GM18858 (cell line): Measurements from ENCODE around the gene KIAA1671.

Experiments used
- ATAC-seq: cut with Tn5 transposase; IDR thresholded peaks from one replicate; pipeline ENCODE4 v1.9.1; 2021; ENCODE audit not compliant: unreplicated experiment

Gene KIAA1671

GRCh38 chr22:24952837-24953383 lies 394 bp downstream of the KIAA1671 start:
- no peak for ATAC-seq

- no peak for ATAC-seq
These were observed 1.0 kb downstream of the KIAA1671 start for GRCh38 chr22:24953384-24954113.

- no peak for ATAC-seq
These were observed 1.6 kb downstream of the KIAA1671 start for GRCh38 chr22:24954114-24954463.

GRCh38 chr22:24954856-24955255 lies 2.3 kb downstream of the KIAA1671 start:
- no peak for ATAC-seq

- no peak for ATAC-seq
These were observed 4.5 kb downstream of the KIAA1671 start for GRCh38 chr22:24957043-24957442.

GRCh38 chr22:24961217-24961844 lies 8.8 kb downstream of the KIAA1671 start:
- ATAC-seq: no peak

DNA sequence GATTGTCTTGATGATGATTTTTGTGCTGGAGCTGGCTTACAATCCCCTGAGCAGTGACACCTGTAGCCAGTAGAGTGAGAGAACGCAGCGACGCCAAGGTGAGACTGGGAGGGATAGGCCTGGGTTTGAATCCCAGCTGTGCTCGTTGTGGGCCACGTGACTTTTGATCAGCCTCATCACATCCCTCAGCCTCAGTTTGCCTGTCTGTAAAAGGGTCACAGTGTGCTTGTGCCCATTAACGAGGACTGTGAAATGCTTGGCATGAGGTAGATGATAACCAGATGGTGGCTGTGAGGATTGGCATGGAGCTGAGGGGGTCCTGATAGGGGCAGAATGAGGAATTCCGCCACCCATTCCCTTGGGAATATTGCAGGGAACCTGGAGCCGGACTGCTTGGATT lies 9.6 kb downstream of the KIAA1671 start:
- no peak for ATAC-seq

- ATAC-seq: no peak
These were observed 10.3 kb downstream of the KIAA1671 start for GRCh38 chr22:24962835-24963234.

DNA sequence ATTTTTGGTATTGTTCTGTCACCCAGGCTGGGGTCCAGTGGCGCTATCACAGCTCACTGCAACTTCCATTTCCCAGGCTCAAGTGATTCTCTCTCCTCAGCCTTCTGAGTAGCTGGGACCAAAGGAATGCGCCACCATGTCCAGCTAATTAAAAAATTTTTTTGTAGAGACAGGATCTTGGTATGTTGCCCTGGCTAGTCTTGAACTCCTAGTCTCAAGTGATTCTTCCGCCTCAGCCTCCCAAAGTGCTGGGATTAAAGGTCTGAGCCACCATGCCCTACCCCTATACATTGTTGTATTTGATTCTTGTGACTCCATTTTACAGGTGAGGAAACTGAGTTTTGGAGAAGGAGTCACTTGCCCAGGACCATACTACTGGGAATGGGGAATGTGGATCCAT lies 11.9 kb downstream of the KIAA1671 start:
- ATAC-seq: no peak

DNA sequence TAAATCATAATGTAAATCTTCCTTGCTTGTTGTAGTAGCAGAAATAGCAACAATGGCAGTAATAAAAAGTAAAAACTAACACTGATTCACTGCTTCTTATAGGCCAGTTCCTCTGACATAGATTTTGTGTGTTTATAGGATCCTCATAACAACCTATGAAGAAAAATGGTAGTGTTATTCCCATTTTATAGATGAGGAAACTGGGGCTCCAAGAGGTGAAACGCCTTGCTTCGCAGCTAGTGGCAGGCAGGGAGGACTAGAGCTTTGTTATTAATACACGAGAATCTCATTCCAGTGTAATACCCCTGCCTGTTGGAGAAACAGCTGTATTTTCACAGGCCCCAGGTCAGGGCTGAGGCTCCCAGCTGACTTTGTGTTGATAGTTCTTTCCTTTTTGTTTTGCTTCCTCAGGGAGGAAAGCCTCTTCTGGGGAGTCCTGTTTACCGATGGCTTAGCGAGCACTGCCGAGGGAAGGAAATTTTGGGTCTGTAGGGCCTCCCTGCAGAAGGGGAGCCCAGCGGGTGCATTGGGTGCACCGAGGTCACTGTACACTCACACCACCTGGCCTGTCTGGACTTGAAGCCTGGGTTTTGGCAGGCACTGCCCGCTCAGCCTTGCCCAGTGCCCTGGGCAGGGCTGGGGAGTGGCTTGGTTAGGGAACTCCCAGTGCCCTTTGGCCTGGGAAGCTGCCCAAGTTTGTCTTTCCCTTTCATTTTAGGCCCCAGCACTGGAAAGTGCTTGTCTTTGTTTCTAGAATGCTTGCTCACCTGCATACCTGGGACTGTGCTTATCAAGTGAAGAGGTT lies 13.5 kb downstream of the KIAA1671 start:
- ATAC-seq: no peak

DNA sequence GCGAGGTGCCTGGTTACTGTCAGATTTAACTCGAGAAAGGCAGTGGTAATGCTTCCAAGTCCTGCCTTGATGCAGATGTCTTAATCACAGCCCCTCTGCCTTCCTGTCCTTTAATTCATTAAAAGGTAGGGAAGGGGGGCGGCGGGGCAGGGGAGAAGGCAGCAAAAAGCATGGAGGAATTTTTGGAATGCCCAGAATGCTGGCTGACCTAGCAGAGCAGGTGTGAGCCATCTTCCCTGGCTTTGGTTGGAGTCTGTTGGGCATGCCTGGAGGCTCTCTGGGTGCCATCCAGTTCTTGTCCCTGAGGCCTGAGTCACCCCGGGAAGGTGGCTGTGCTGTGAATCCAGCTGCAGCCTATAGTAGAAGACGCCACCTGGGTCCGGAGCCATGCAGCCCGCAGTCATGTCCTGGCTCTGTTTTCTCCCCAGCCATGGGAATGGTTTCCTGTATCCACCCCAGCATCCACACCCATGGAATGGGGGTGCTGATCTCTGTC lies 15.6 kb downstream of the KIAA1671 start:
- ATAC-seq: no peak

GRCh38 chr22:24969560-24970301 lies 17.2 kb downstream of the KIAA1671 start:
- no peak for ATAC-seq

- ATAC-seq: no peak
These were observed 19.9 kb downstream of the KIAA1671 start for GRCh38 chr22:24972369-24972768.

- no peak for ATAC-seq
These were observed 21.4 kb downstream of the KIAA1671 start for GRCh38 chr22:24973872-24974271.

DNA sequence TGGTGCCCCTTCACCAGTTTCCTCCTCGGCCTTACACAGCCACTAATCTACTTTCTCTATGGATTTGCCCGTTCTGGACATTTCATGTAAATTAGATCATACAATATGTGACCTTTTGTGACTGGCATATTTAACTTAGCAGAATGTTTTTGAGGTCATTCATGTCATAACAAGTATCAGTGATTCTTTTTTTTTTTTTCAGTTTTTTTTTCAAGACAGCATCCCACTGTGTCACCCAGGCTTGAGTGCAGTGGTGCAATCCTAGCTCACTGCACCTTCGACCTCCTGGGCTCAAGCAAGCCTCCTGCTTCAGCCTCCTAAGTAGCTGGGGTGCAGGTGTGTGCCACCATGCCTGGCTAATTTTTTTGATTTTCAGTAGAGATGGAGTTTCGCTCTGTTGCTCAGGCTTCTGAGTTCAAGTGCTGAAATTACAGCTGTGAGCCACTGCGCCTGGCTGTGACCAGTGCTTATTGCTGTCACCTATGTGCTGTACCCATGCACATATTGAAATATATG lies 22.7 kb downstream of the KIAA1671 start:
- ATAC-seq: no peak

DNA sequence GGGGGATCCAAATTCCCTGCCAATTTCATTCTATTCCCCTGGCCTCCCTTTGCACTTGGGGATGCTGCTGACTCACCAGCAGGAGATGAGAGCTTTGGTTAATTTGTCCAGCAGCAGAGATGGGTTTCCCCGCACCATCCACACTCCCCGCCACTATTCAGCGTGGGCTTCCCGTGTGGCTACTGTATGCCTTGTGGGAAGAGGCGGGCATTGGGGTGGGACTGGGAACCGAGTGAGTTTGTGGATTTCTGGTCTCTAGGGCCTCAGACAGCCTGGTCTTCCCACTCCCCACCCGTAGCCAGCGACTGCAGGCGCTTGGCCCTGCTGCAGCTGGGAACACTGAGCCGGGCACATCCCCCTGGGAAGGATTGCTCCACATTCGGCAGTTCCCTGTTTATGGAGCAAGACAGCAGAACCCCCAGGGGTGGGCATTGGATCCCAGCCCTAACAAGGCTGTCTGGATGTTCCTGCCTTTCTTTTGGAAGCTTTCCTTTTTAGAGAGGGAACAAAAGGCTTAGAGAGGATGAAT lies 23.4 kb downstream of the KIAA1671 start:
- no peak for ATAC-seq

DNA sequence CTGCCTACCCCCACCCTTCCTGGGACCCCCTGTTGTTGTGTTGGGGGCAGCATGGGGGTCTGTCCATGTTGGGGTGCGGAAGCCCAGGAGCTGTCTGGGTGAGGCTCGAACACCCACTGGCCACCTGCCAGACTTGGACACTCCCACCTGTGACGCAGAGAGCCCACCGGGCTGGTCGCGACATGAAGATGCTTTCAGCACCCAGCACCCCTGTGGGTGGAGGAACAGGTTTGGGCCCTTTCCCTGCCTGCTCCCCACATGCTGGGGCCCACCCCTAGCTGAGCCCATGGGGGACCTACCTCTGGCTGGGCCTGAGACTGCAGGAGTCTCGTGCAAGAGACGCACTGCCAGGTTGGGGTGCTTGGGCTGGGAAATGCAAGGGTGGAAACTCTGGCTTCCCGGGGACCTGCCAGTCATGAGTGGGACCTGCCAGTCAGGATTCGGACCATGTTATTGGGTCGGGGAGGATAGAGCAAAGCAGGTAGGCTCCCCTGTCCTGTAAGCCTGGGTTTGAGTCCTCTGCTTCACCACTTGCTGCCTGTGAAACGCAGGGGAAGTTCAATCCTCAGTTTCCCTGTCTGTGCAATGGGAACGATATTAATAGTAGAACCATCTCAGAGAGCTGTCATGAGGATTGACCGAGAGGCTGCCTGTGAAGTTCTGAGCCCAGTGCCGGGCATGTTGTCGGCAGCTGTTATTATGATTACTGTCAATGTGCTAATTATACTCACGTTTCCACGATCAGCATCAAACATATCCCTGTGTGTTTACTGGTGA lies 24.1 kb downstream of the KIAA1671 start:
- ATAC-seq: no peak

- no peak for ATAC-seq
These were observed 25.1 kb downstream of the KIAA1671 start for GRCh38 chr22:24977370-24978221.

DNA sequence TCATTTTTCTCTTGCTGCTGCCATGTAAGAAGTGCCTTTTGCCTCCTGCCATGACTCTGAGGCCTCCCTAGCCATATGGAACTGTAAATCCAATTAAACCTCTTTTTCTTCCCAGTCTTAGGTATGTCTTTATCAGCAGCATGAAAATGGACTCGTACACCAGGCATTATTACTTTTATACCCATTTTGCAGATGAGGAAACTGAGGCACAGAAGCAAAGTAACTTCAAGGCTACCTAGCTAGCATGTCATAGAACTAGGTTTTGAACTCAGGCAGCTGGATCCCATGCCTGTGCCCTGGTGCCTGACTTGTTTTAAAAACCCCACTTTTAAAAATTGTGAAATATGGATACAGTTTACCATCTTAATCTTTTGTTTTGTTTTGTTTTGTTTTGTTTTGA lies 25.8 kb downstream of the KIAA1671 start:
- no peak for ATAC-seq
